ENCODE data around the gene ANKRD13D. TPM values are rescaled to one million over a fixed set of nuclear protein-coding genes. Genes with fewer than 3 reads are reported as not detected.

The ANKRD13D gene
- total RNA-seq, 1 donor from 2014 or later, result 54.7 TPM

- peaks cover 27 to 50% of the 10 kb centered on the region in 2 donors for H3K36me3 ChIP-seq
- H3K4me3 ChIP-seq, result no peak overlapping the region
- intact Hi-C loops (cut with DNase I), result no loop called here
- H3K27ac ChIP-seq, result no peak overlapping the region
- no peaks in the 10 kb centered on the region for H3K27me3 ChIP-seq
- TF ChIP-seq, protein P1, sequence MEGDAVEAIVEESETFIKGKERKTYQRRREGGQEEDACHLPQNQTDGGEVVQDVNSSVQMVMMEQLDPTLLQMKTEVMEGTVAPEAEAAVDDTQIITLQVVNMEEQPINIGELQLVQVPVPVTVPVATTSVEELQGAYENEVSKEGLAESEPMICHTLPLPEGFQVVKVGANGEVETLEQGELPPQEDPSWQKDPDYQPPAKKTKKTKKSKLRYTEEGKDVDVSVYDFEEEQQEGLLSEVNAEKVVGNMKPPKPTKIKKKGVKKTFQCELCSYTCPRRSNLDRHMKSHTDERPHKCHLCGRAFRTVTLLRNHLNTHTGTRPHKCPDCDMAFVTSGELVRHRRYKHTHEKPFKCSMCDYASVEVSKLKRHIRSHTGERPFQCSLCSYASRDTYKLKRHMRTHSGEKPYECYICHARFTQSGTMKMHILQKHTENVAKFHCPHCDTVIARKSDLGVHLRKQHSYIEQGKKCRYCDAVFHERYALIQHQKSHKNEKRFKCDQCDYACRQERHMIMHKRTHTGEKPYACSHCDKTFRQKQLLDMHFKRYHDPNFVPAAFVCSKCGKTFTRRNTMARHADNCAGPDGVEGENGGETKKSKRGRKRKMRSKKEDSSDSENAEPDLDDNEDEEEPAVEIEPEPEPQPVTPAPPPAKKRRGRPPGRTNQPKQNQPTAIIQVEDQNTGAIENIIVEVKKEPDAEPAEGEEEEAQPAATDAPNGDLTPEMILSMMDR (IDR thresholded peaks at IDR 0.05), result no peak
- peak in 1 of 2 donors; percentile 52 for DNase-seq (ENCODE audit: low spot score in 2 of 2)
- no peaks in the 10 kb centered on the region for H3K4me1 ChIP-seq
- H3K9me3 ChIP-seq, result no peaks in the 10 kb centered on the region
Observed at GRCh38 chr11:67310246-67311050, 21.3 kb downstream of the ANKRD13D start.

DNA sequence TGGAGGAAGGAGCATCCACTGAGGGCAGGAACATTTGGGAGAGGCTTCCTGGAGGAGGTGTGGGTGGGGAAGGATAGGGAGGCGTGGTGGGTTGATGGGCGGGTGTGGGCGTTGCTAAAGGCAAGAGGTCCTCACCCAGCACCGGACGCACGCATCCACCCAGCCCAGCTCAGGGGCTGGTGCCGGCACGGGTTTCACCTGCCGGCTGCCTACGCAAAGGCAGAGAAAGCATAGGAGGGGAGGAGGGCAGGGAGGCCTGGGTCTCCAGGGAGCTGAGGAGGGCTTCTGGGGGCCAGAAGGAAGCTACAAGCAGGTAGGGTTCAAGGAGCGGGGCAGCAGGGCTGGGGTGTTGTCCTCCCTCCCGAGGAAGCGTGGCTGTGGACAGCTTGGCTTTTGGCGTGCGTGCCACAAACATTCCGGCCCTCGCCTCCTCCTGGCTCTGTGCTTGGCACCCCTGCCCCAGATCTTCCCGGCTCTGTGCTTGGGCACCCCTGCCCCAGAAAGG lies 22.0 kb downstream of the ANKRD13D start:
- intact Hi-C loops (cut with DNase I), result no loop called here

GRCh38 chr11:67311556-67312082 lies 22.5 kb downstream of the ANKRD13D start:
- Histone ChIP-seq H3K4me3 (no peak overlapping the region), H3K27me3 (no peaks in the 10 kb centered on the region), H3K9me3 (no peaks in the 10 kb centered on the region), H3K27ac (no peak overlapping the region), H3K4me1 (no peaks in the 10 kb centered on the region), H3K36me3 (peaks cover 27 to 50% of the 10 kb centered on the region in 2 donors)
- TF ChIP-seq, protein P1 (IDR thresholded peaks at IDR 0.05), result no peak
- intact Hi-C loops (cut with DNase I), result no loop called here
- peak in 1 of 2 donors; percentile 53 for DNase-seq (ENCODE audit: low spot score in 2 of 2)

More for the DNA sequence above, 22.0 kb downstream of the ANKRD13D start:
- H3K4me3 ChIP-seq, result no peak overlapping the region
- no peaks in the 10 kb centered on the region for H3K4me1 ChIP-seq
- peak in 1 of 2 donors; percentile 55 for DNase-seq (ENCODE audit: low spot score in 2 of 2)
- no peaks in the 10 kb centered on the region for H3K27me3 ChIP-seq
- TF ChIP-seq, protein P1 (IDR thresholded peaks at IDR 0.05), result no peak
- H3K9me3 ChIP-seq, result no peaks in the 10 kb centered on the region
- H3K36me3 ChIP-seq, result peaks cover 27 to 50% of the 10 kb centered on the region in 2 donors
- no peak overlapping the region for H3K27ac ChIP-seq

DNA sequence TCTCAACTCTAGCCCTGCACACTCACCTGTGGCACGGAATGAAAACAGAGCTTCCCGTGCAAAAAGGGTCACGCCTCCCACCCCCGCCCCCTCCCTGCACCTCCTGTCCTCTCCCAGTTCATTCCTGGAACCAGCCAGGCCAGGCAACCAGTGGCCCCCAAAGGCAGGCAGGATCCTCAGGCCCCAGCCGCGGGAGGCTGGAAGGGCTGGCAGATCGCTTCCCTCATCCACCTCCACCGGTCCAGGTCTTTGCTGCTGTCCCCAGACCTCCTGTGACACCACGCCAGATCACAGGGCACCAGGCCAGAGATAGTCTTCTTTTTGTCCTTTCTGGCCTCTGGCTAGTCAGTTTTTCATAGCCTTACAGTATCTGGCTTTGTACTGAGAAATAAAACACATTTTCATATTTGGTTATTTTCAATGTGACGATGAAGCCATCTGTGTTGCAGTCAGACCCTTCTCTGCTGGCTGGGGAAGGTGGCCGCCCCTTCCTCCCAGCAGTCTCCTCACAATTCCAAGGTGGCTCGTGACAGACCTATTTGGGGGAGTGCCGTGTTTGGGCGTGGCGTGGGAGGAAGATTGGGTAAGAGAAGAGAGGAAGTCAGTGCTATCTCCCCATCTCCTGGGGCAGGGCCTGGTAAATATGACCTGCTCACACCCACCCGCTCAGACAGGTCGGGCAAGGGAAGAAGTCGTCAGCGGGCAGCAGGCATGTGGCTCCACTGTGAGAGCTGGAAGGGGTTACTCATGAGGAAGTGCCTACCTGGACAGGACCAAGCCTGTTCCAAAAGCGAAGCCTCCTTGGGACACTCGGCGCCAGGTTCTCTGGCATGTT lies 23.3 kb downstream of the ANKRD13D start:
- Histone ChIP-seq H3K9me3 (no peaks in the 10 kb centered on the region), H3K4me3 (no peak overlapping the region), H3K4me1 (no peaks in the 10 kb centered on the region), H3K27me3 (no peaks in the 10 kb centered on the region), H3K36me3 (peaks cover 24 to 43% of the 10 kb centered on the region in 2 donors), H3K27ac (no peak overlapping the region)
- TF ChIP-seq, protein P1 (IDR thresholded peaks at IDR 0.05), result no peak
- peak in 1 of 2 donors; percentile 58 for DNase-seq (ENCODE audit: low spot score in 2 of 2)
- intact Hi-C loops (cut with DNase I), result no loop called here

- peak in 1 of 2 donors; percentile 51 for DNase-seq (ENCODE audit: low spot score in 2 of 2)
- TF ChIP-seq, protein P1 (IDR thresholded peaks at IDR 0.05), result no peak
- H3K4me3 ChIP-seq, result no peak overlapping the region
- H3K27me3 ChIP-seq, result no peaks in the 10 kb centered on the region
- intact Hi-C loops (cut with DNase I), result no loop called here
- H3K9me3 ChIP-seq, result no peaks in the 10 kb centered on the region
- peaks cover 0 to 3% of the 10 kb centered on the region in 2 donors for H3K4me1 ChIP-seq
- peaks cover 16 to 34% of the 10 kb centered on the region in 2 donors for H3K36me3 ChIP-seq
- H3K27ac ChIP-seq, result no peak overlapping the region
Observed at GRCh38 chr11:67313125-67313890, 24.2 kb downstream of the ANKRD13D start.

Measured in ascending aorta (tissue), 2 donors.